ENCODE measurements around the gene CROCC.

DNA sequence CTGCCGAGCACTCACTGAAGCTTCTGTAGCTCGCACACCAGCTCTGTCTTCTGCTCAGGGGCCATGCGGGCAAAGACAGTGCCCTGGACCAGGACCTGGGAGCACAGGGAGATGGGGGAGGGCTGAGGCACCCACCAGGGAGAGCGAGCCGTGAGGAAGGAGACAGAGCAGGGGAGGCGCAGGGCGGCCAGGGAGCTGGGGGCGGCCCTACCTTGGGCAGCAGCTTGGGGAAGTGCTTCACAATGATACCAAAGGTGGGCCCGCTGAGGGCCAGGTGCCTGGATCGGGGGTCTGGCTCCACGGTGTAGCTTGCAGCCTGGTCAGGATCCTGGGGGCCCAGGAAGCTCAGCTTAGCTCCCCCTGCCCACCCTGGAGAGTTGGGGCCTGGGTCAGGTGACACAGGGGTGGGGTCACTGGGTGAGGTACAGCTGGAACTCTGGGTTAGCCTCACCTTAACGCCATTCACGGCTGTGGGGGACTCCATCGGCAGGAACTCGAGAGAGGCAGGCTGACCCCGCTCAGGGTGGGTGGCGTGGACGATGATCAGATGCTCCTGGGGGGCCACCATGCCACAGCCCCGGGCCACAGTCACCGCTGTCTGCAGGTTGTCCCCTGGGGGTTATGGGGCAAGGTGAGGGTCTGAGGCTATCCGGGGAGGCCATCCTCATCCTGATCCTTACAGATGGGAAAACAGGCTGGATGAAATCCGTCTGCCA lies 68.1 kb downstream of the CROCC start:
- TF ChIP-seq, protein P1, sequence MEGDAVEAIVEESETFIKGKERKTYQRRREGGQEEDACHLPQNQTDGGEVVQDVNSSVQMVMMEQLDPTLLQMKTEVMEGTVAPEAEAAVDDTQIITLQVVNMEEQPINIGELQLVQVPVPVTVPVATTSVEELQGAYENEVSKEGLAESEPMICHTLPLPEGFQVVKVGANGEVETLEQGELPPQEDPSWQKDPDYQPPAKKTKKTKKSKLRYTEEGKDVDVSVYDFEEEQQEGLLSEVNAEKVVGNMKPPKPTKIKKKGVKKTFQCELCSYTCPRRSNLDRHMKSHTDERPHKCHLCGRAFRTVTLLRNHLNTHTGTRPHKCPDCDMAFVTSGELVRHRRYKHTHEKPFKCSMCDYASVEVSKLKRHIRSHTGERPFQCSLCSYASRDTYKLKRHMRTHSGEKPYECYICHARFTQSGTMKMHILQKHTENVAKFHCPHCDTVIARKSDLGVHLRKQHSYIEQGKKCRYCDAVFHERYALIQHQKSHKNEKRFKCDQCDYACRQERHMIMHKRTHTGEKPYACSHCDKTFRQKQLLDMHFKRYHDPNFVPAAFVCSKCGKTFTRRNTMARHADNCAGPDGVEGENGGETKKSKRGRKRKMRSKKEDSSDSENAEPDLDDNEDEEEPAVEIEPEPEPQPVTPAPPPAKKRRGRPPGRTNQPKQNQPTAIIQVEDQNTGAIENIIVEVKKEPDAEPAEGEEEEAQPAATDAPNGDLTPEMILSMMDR (IDR thresholded peaks at IDR 0.05): no peak
- TF ChIP-seq NFE2L2 (conservative IDR thresholded peaks at IDR 0.05; ENCODE audit: low read length) (no peak), RARB (CRISPR knock-in tag; IDR thresholded peaks at IDR 0.05) (no peak), BHLHE40 (IDR thresholded peaks at IDR 0.05; ENCODE audit: low read depth, low read length) (no peak), USF2 (IDR thresholded peaks at IDR 0.05) (no peak), POLR2A (IDR thresholded peaks at IDR 0.05; ENCODE audit: low read length) (no peak), EP300 (IDR thresholded peaks at IDR 0.05) (no peak), CEBPB (IDR thresholded peaks at IDR 0.05) (no peak), REST (IDR thresholded peaks at IDR 0.05) (no peak), MYC (IDR thresholded peaks at IDR 0.05; ENCODE audit: borderline replicate concordance, low read length) (no peak), ZFP36 (IDR thresholded peaks at IDR 0.05; ENCODE audit: borderline replicate concordance, partially characterized antibody) (no peak)
